Psoas muscle (tissue), 8 donors: Measurements from ENCODE around the gene MYL4. TPM values are rescaled to one million over a fixed set of nuclear protein-coding genes. Genes with fewer than 3 reads are reported as not detected.

ENCODE experiments used
- ATAC-seq, 4 donors: fragments of 200-7000 bp; cut with Tn5 transposase; one replicate each; pipeline ENCODE4 v1.9.1; 2020; ENCODE audit warnings: moderate library complexity in 3 of 4, mild to moderate bottlenecking in 2 of 4
- DNase-seq, 2 donors: peaks; one replicate each; pipeline ENCODE4 v3.0.0-alpha.2; 2020
- H3K27ac ChIP-seq: fragments of 200-600 bp; one replicate; pipeline ENCODE4 v1.8.0; 2022
- H3K27me3 ChIP-seq, 3 donors: fragments of 200-600 bp in 1 of 3; one replicate each; pipeline versions ENCODE4 v1.6.1 to v1.8.0; 2013 to 2022; ENCODE audit warnings: low read length in 2 of 3, mild to moderate bottlenecking in 2 of 3, moderate library complexity in 1 of 3; ENCODE audit not compliant: insufficient read depth in 3 of 3
- H3K36me3 ChIP-seq, 2 donors: fragments of 200-600 bp in 1 of 2; one replicate each; pipeline versions ENCODE4 v1.6.1 to v1.8.0; 2013 to 2022; ENCODE audit warnings: low read depth in 1 of 2, mild to moderate bottlenecking in 1 of 2, moderate library complexity in 1 of 2; ENCODE audit not compliant: insufficient read depth in 1 of 2
- H3K4me1 ChIP-seq: fragments of 200-600 bp; one replicate; pipeline ENCODE4 v1.8.0; 2022
- H3K4me3 ChIP-seq: fragments of 200-600 bp; one replicate; pipeline ENCODE4 v1.8.0; 2022; ENCODE audit warnings: mild to moderate bottlenecking
- H3K9me3 ChIP-seq: fragments of 200-600 bp; one replicate; pipeline ENCODE4 v1.8.0; 2022
- WGBS, 3 donors: extraction: QIAGEN DNeasy Blood & Tissue Kit; methylation state at CpG; one replicate each; pipeline versions ENCODE4 v1.1.6 to v1.1.7; 2013; 5-methylcytosine and 5-hydroxymethylcytosine counted together
- intact Hi-C, 2 donors: fragments of 100-400 bp; cut with DNase I; formaldehyde crosslinking; loops; one replicate each; pipeline versions ENCODE4 v1.11.0 to v1.14.2; 2022
- polyA plus RNA-seq, 3 donors: library from polyadenylated mRNA; stranded (reverse); fragments of 200-250 nt; gene quantifications; one replicate each; pipeline ENCODE4 v1.2.3, GENCODE V29; 2013
- total RNA-seq, 4 donors: library from RNA; stranded (reverse); fragmentation: NEBNext Ultra II Directional in 2 of 4; extraction: Animal tissue kit (Norgen Biotek cat#: 25700) in 2 of 4; gene quantifications; one replicate each; pipeline versions ENCODE4 v1.2.1 to v1.2.4, GENCODE V29; 2021 to 2023
- TF ChIP-seq, protein P1 (sequence below): fragments of 200-600 bp; IDR thresholded peaks from one replicate; pipeline ENCODE4 v1.8.0; 2022; ENCODE audit warnings: antibody characterized with exemption
- donor health status: healthy with polysubstance abuse.
- donor health status: DM: no; HTN: no; CAD: no; lungs with moderate emphysema.
- donor health status: Bipolar disorder and iron deficiency.
- donor health status: healthy.
- donor health status: DM: yes; HTN: yes; CAD: no.
- donor health status: DM: no; HTN: no; CAD: no.
- donor health status: DM: no; HTN: no; CAD: no.
- donor health status: DM: yes; HTN: yes; CAD: no.

The MYL4 gene
- total and polyA plus RNA-seq, 7 donors: 0.52 to 6.7 (median 2.0) TPM

DNA sequence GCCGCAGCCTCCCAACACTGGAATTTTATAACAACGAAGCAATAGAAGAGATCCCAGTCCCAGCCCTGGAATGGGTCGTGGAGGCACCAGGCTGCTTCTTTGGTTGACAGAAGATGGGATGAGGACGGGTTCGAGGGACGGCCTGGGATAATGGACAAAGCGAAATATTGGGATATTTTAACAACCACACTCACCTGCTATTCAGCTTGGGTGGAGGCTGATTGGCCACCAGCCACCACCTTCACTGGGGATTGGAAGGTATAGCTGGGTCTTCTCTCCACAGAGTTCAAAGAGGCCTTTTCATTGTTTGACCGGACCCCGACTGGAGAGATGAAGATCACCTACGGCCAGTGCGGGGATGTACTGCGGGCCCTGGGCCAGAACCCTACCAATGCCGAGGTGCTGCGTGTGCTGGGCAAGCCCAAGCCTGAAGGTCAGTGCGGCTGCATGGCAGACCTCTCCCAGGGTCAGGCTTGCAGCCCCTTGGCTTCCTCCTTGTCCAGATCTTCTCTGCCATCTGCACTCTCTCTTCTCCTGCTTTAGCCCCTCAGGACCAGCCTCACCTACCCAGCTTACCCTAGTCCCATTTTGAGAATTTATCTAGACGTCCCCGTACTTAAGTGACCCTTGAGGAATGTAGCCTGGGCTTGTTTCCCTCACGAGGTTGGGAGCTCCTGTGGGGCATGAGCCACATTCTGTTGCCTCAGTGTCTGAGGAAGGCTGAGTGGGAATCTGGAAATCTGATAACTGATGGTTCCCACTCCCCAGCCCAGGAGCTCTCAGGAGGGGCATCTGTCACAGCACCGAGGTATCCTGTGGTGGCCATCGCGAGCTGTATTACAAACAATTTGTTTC is 10.7 kb downstream of the MYL4 start:
- intact Hi-C loops: loop anchor here in 1 of 2 donors (10.0 kb wide), 1 partner anchor 395 kb away; no protein-coding TSS in a partner anchor
- Histone ChIP-seq H3K27me3 (no peaks in the 10 kb centered on the region), H3K36me3 (no peaks in the 10 kb centered on the region), H3K9me3 (no peaks in the 10 kb centered on the region), H3K27ac (no peak overlapping the region), H3K4me3 (no peak overlapping the region), H3K4me1 (no peaks in the 10 kb centered on the region)
- TF ChIP-seq, protein P1, sequence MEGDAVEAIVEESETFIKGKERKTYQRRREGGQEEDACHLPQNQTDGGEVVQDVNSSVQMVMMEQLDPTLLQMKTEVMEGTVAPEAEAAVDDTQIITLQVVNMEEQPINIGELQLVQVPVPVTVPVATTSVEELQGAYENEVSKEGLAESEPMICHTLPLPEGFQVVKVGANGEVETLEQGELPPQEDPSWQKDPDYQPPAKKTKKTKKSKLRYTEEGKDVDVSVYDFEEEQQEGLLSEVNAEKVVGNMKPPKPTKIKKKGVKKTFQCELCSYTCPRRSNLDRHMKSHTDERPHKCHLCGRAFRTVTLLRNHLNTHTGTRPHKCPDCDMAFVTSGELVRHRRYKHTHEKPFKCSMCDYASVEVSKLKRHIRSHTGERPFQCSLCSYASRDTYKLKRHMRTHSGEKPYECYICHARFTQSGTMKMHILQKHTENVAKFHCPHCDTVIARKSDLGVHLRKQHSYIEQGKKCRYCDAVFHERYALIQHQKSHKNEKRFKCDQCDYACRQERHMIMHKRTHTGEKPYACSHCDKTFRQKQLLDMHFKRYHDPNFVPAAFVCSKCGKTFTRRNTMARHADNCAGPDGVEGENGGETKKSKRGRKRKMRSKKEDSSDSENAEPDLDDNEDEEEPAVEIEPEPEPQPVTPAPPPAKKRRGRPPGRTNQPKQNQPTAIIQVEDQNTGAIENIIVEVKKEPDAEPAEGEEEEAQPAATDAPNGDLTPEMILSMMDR: no peak
- 88 to 93% (median 89%) methylated on average over 21 of the region's 21 CpGs for WGBS, 3 donors
- DNase-seq (no peak), ATAC-seq (no peak)

DNA sequence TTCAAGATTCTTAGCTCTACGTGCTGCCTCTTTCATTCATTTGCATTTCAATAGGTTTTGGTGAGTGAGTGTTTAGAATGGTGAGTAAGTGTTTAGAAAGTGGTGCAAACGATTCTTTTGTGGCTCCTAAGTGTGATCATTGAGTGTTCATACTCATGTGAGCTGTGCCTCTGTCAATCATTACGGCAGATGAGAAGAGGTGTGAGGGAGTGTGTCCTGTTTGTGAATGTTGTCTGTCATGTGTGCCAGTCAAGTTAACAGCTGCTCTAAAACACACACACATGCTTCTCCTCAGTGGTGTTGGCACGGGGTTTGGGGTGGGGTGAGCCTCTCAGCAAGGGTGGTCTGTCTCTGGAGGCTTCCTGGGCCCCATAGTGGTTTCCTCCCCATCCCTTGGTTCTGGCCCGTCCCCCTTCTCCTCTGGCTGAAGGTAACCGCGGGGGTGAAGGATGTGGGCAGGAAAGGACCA is 11.4 kb downstream of the MYL4 start:
- no peaks in the 10 kb centered on the region for H3K36me3 ChIP-seq
- intact Hi-C loops: loop anchor here in 1 of 2 donors (10.0 kb wide), 1 partner anchor 394 kb away; no protein-coding TSS in a partner anchor
- no peak for DNase-seq
- WGBS, 3 donors: 74 to 83% (median 76%) methylated on average over 7 of the region's 7 CpGs
- H3K4me3 ChIP-seq: no peak overlapping the region
- no peaks in the 10 kb centered on the region for H3K9me3 ChIP-seq
- TF ChIP-seq, protein P1: no peak
- no peaks in the 10 kb centered on the region for H3K27me3 ChIP-seq
- H3K4me1 ChIP-seq: no peaks in the 10 kb centered on the region
- no peak overlapping the region for H3K27ac ChIP-seq
- no peak for ATAC-seq

DNA sequence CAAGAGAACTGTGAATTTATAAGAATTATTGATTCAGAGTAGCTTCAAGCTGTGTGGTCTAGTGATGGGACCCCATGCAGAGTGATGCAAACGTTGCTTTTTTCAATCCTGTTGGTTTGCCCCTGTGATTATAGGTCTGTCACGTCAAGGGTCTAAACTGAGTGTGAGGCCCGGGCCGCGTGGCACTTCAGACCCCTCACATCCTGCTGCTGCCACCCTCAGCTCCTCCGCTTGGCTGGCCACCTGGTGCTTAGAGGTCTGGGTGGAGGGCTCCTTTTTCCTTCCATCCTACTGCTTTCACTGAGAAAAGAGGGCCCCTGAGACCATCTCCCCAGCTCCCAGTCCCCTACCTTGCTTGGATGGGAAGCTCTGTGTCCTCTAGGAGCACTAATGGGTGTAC is 12.0 kb downstream of the MYL4 start:
- Histone ChIP-seq H3K9me3 (no peaks in the 10 kb centered on the region), H3K4me1 (peaks cover 4% of the 10 kb centered on the region), H3K4me3 (no peak overlapping the region), H3K27me3 (no peaks in the 10 kb centered on the region), H3K36me3 (no peaks in the 10 kb centered on the region), H3K27ac (no peak overlapping the region)
- TF ChIP-seq, protein P1: no peak
- intact Hi-C loops: loop anchor here in 1 of 2 donors (10.0 kb wide), 1 partner anchor 394 kb away; no protein-coding TSS in a partner anchor
- ATAC-seq (no peak), DNase-seq (no peak)
- 80 to 85% (median 81%) methylated on average over 6 of the region's 6 CpGs for WGBS, 3 donors

DNA sequence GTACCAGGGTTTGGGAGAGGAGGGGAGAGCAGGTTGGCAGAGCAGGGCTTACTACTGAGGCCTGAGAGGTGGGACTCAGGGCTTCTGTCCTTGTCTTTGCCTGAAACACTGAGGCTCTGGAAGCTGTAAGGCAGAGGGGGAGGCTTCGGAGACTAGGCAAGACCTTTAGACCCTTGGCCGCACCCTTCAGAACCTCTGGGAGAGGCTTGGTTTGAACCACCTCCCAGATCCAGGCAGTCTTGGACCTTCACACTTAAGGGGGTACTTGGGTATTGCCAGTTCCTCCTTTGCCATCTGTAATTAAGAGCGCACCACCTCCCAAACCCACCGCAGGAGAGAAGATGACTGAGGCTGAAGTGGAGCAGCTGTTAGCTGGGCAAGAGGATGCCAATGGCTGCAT is 12.9 kb downstream of the MYL4 start:
- Histone ChIP-seq H3K27me3 (no peaks in the 10 kb centered on the region), H3K4me1 (peaks cover 6% of the 10 kb centered on the region), H3K36me3 (no peaks in the 10 kb centered on the region), H3K4me3 (no peak overlapping the region), H3K9me3 (no peaks in the 10 kb centered on the region), H3K27ac (no peak overlapping the region)
- 93 to 99% (median 93%) methylated on average over 4 of the region's 4 CpGs for WGBS, 3 donors
- no peak for ATAC-seq
- no peak for DNase-seq
- TF ChIP-seq, protein P1: no peak
- intact Hi-C loops: loop anchor here in 1 of 2 donors (10.0 kb wide), 1 partner anchor 393 kb away; no protein-coding TSS in a partner anchor
